ENCODE results near the gene GAGE12G.
"Not testable (repeated sequence)": the region's sequence is repeated elsewhere in the genome, so short reads cannot be mapped to it uniquely, and the experiment has no call there.

GAGE12G gene

GRCh38 chrX:49570100-49570499 is at the start of gene GAGE12G:
Gene GAGE12G, plus strand, starts transcription at chrX:49570400. Its CDS starts 1,155 bp downstream, at chrX:49571555.
- DNase-seq: not testable (repeated sequence)

- not testable (repeated sequence) for DNase-seq
Measured at GRCh38 chrX:49531877-49532276, 38.3 kb upstream of the GAGE12G start, which contains the start of gene GAGE12C. Gene GAGE12C, plus strand, starts transcription at chrX:49532177. Its CDS starts 1,155 bp downstream, at chrX:49533332.

- not testable (repeated sequence) for DNase-seq
Measured at GRCh38 chrX:49541433-49541832, 28.8 kb upstream of the GAGE12G start, which contains the start of gene GAGE12D. Gene GAGE12D, plus strand, starts transcription at chrX:49541733. Its CDS starts 1,155 bp downstream, at chrX:49542888.

- not testable (repeated sequence) for DNase-seq
Measured at GRCh38 chrX:49550989-49551388, 19.2 kb upstream of the GAGE12G start, which contains the start of gene GAGE12E. Gene GAGE12E, plus strand, starts transcription at chrX:49551289. Its CDS starts 1,155 bp downstream, at chrX:49552444.

GRCh38 chrX:49560542-49560941 is 9.7 kb upstream of the GAGE12G start, which contains the start of gene GAGE12F:
Gene GAGE12F, plus strand, starts transcription at chrX:49560842. Its CDS starts 1,155 bp downstream, at chrX:49561997.
- DNase-seq: not testable (repeated sequence)

- DNase-seq: not testable (repeated sequence)
Measured at GRCh38 chrX:49568728-49569127, 1.5 kb upstream of the GAGE12G start.

GRCh38 chrX:49569152-49569551 is 1.0 kb upstream of the GAGE12G start:
- DNase-seq: not testable (repeated sequence)

GRCh38 chrX:49579649-49580048 is 9.4 kb downstream of the GAGE12G start, which contains the start of gene GAGE12H:
Gene GAGE12H, plus strand, starts transcription at chrX:49579949. Its CDS starts 1,155 bp downstream, at chrX:49581104.
- DNase-seq: not testable (repeated sequence)

- DNase-seq: not testable (repeated sequence)
Measured at GRCh38 chrX:49589196-49589595, 19.0 kb downstream of the GAGE12G start, which contains the start of gene GAGE2A. Gene GAGE2A, plus strand, starts transcription at chrX:49589496. Its CDS starts 1,155 bp downstream, at chrX:49590651.

- not testable (repeated sequence) for DNase-seq
Measured at GRCh38 chrX:49589769-49590478, 19.7 kb downstream of the GAGE12G start.

GRCh38 chrX:49590488-49590887 is 20.3 kb downstream of the GAGE12G start:
- not testable (repeated sequence) for DNase-seq

GRCh38 chrX:49598720-49599119 is 28.5 kb downstream of the GAGE12G start, which contains the start of gene GAGE1:
Gene GAGE1, plus strand, starts transcription at chrX:49599020. Its CDS starts 1,155 bp downstream, at chrX:49600175.
- not testable (repeated sequence) for DNase-seq

GRCh38 chrX:49610718-49611310 is 40.6 kb downstream of the GAGE12G start:
- no peak for DNase-seq

GRCh38 chrX:49618574-49618973 is 48.4 kb downstream of the GAGE12G start:
- no peak for DNase-seq

Measured in COR-L47 (cell line).